ENCODE results near the gene DMD. TPM values are rescaled to one million over a fixed set of nuclear protein-coding genes. Genes with fewer than 3 reads are reported as not detected.

DMD gene
- total RNA-seq, 3 donors from 2014 or later (not counting 1 experiment from before 2014, with no cell fraction given), result not detected

GRCh38 chrX:32576885-32577284 lies 634.5 kb downstream of the DMD start:
- TF ChIP-seq, protein P1, sequence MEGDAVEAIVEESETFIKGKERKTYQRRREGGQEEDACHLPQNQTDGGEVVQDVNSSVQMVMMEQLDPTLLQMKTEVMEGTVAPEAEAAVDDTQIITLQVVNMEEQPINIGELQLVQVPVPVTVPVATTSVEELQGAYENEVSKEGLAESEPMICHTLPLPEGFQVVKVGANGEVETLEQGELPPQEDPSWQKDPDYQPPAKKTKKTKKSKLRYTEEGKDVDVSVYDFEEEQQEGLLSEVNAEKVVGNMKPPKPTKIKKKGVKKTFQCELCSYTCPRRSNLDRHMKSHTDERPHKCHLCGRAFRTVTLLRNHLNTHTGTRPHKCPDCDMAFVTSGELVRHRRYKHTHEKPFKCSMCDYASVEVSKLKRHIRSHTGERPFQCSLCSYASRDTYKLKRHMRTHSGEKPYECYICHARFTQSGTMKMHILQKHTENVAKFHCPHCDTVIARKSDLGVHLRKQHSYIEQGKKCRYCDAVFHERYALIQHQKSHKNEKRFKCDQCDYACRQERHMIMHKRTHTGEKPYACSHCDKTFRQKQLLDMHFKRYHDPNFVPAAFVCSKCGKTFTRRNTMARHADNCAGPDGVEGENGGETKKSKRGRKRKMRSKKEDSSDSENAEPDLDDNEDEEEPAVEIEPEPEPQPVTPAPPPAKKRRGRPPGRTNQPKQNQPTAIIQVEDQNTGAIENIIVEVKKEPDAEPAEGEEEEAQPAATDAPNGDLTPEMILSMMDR (IDR thresholded peaks at IDR 0.05), result no peak
- DNase-seq (no peak), ATAC-seq (no peak)
- H3K27me3 ChIP-seq (ENCODE audit: control insufficient read depth, insufficient read depth, low read length), result no peaks in the 10 kb centered on the region
- no peaks in the 10 kb centered on the region for H3K36me3 ChIP-seq (ENCODE audit: control insufficient read depth, insufficient read depth, low read length)
- H3K4me3 Mint-ChIP-seq, result no peak overlapping the region
- no peaks in the 10 kb centered on the region for H3K9me3 ChIP-seq (ENCODE audit: control insufficient read depth, insufficient read depth, low read length)
- H3K4me1 Mint-ChIP-seq, result no peaks in the 10 kb centered on the region
- peaks cover 0 to 3% of the 10 kb centered on the region in 2 donors for H3K9me3 Mint-ChIP-seq
- 56% methylated on average over 1 of the region's 2 CpGs for WGBS (ENCODE audit: insufficient coverage)
- no peak overlapping the region for H3K27ac ChIP-seq (ENCODE audit: low read length)
- H3K4me1 ChIP-seq (ENCODE audit: control insufficient read depth, insufficient read depth, low read length), result no peaks in the 10 kb centered on the region
- H3K4me3 ChIP-seq (ENCODE audit: low read length), result no peak overlapping the region
- intact Hi-C loops (cut with micrococcal nuclease), result no loop called here
- no peaks in the 10 kb centered on the region for H3K27me3 Mint-ChIP-seq (ENCODE audit: low read depth in 2 of 2)
- no peaks in the 10 kb centered on the region for H3K36me3 Mint-ChIP-seq
- H3K27ac Mint-ChIP-seq, result no peak overlapping the region

DNA sequence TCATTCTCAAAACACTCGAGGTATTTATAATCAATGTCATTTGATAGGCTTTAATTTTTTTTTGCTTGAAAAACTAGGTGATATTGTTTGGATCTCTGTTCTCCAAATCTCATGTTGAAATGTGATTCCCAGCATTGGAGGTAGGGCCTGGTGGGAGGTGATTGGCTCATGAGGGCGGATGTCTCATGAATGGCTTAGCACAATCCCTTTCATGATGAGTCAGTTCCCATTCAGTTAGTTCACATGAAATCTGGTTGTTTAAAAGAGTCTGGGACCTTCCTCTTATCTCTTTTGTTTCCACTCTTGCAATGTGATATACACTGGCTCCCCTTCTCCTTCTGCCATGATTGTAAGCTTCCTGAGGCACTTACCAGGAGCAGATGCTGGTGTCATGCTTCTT lies 638.7 kb downstream of the DMD start:
- intact Hi-C loops (cut with micrococcal nuclease), result no loop called here
- 71% methylated on average over 1 of the region's 2 CpGs for WGBS (ENCODE audit: insufficient coverage)
- no peaks in the 10 kb centered on the region for H3K36me3 Mint-ChIP-seq
- DNase-seq, result no peak
- H3K4me3 Mint-ChIP-seq, result no peak overlapping the region
- Histone ChIP-seq H3K9me3 (ENCODE audit: control insufficient read depth, insufficient read depth, low read length) (no peaks in the 10 kb centered on the region), H3K4me3 (ENCODE audit: low read length) (no peak overlapping the region), H3K36me3 (ENCODE audit: control insufficient read depth, insufficient read depth, low read length) (no peaks in the 10 kb centered on the region), H3K27ac (ENCODE audit: low read length) (no peak overlapping the region), H3K27me3 (ENCODE audit: control insufficient read depth, insufficient read depth, low read length) (no peaks in the 10 kb centered on the region), H3K4me1 (ENCODE audit: control insufficient read depth, insufficient read depth, low read length) (no peaks in the 10 kb centered on the region)
- no peak overlapping the region for H3K27ac Mint-ChIP-seq
- H3K9me3 Mint-ChIP-seq, result peaks cover 0 to 8% of the 10 kb centered on the region in 2 donors
- no peaks in the 10 kb centered on the region for H3K4me1 Mint-ChIP-seq
- no peaks in the 10 kb centered on the region for H3K27me3 Mint-ChIP-seq (ENCODE audit: low read depth in 2 of 2)
- ATAC-seq, result no peak
- TF ChIP-seq, protein P1 (IDR thresholded peaks at IDR 0.05), result no peak

DNA sequence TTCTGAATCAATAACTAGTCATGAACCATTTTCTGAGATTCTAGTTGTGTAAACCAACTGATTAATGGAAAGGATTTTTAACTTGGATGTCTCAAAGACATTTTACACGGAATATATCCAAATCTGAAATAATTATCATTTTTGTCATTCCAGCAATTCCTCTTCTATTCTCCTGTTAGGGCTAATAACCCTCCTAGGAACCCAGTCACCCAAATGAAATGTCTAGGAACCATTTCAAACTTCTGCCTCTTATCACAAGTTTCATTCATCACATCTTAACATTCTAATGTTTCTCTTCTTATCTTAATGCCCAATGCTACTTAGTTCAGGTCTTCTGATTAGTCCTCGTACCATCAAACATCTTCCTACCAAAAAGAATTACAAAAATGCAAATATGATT lies 639.8 kb downstream of the DMD start:
- WGBS (ENCODE audit: insufficient coverage), result 42% methylated on average over 2 of the region's 2 CpGs
- DNase-seq (no peak), ATAC-seq (no peak)
- Histone ChIP-seq H3K4me3 (ENCODE audit: low read length) (no peak overlapping the region), H3K9me3 (ENCODE audit: control insufficient read depth, insufficient read depth, low read length) (no peaks in the 10 kb centered on the region), H3K27ac (ENCODE audit: low read length) (no peak overlapping the region), H3K4me1 (ENCODE audit: control insufficient read depth, insufficient read depth, low read length) (no peaks in the 10 kb centered on the region), H3K27me3 (ENCODE audit: control insufficient read depth, insufficient read depth, low read length) (no peaks in the 10 kb centered on the region), H3K36me3 (ENCODE audit: control insufficient read depth, insufficient read depth, low read length) (no peaks in the 10 kb centered on the region)
- Mint-ChIP-seq H3K4me1 (no peaks in the 10 kb centered on the region), H3K36me3 (no peaks in the 10 kb centered on the region), H3K9me3 (peaks cover 0 to 8% of the 10 kb centered on the region in 2 donors), H3K27ac (no peak overlapping the region), H3K27me3 (ENCODE audit: low read depth in 2 of 2) (no peaks in the 10 kb centered on the region), H3K4me3 (no peak overlapping the region)
- TF ChIP-seq, protein P1 (IDR thresholded peaks at IDR 0.05), result no peak
- intact Hi-C loops (cut with micrococcal nuclease), result no loop called here

- H3K4me3 Mint-ChIP-seq, result no peak overlapping the region
These were observed 649.1 kb downstream of the DMD start for GRCh38 chrX:32562261-32562660.

More at GRCh38 chrX:32562261-32562660, 649.1 kb downstream of the DMD start:
- Mint-ChIP-seq H3K27ac (no peak overlapping the region), H3K27me3 (ENCODE audit: low read depth in 2 of 2) (no peaks in the 10 kb centered on the region), H3K36me3 (no peaks in the 10 kb centered on the region), H3K4me1 (no peaks in the 10 kb centered on the region), H3K9me3 (peaks cover 2 to 6% of the 10 kb centered on the region in 2 donors)
- no peaks in the 10 kb centered on the region for H3K27me3 ChIP-seq (ENCODE audit: control insufficient read depth, insufficient read depth, low read length)
- no peaks in the 10 kb centered on the region for H3K4me1 ChIP-seq (ENCODE audit: control insufficient read depth, insufficient read depth, low read length)
- intact Hi-C loops (cut with micrococcal nuclease), result no loop called here
- H3K4me3 ChIP-seq (ENCODE audit: low read length), result no peak overlapping the region
- TF ChIP-seq, protein P1 (IDR thresholded peaks at IDR 0.05), result no peak
- H3K27ac ChIP-seq (ENCODE audit: low read length), result no peak overlapping the region
- H3K36me3 ChIP-seq (ENCODE audit: control insufficient read depth, insufficient read depth, low read length), result no peaks in the 10 kb centered on the region
- DNase-seq (no peak), ATAC-seq (no peak)
- WGBS (ENCODE audit: insufficient coverage), result 94% methylated on average over 3 of the region's 4 CpGs
- no peaks in the 10 kb centered on the region for H3K9me3 ChIP-seq (ENCODE audit: control insufficient read depth, insufficient read depth, low read length)

Data from natural killer cell (primary cell).